AG04449 (cell line): ENCODE results near the gene SLC6A13.

ENCODE experiments used
- CTCF ChIA-PET: fragments of 350-600 bp; formaldehyde crosslinking; extraction: SDS; loops from one replicate; lab custom pipeline; 2021; ENCODE audit warnings: antibody characterized with exemption; lab: Yijun Ruan, JAX
- POLR2A ChIA-PET: fragments of 400-600, 350-600 bp; formaldehyde crosslinking; extraction: SDS; loops from one replicate; lab custom pipeline; 2020; ENCODE audit warnings: antibody characterized with exemption, inconsistent platforms; lab: Yijun Ruan, JAX
- DNase-seq: peaks from one replicate; pipeline ENCODE4 v3.0.0-alpha.2; 2010; ENCODE audit warnings: low read depth, low spot score
- H3K4me3 ChIP-seq: 2 replicates; pipeline ENCODE4 v1.5.1; 2011; ENCODE audit warnings: low read depth, mild to moderate bottlenecking, control low read depth, low read length
- CTCF ChIP-seq: IDR thresholded peaks from one replicate; pipeline ENCODE4 v1.5.1; 2011; ENCODE audit warnings: mild to moderate bottlenecking, moderate library complexity, low read length, control low read depth, inconsistent platforms; ENCODE audit not compliant: insufficient read depth; ENCODE audit errors: missing control alignments

Gene SLC6A13

DNA sequence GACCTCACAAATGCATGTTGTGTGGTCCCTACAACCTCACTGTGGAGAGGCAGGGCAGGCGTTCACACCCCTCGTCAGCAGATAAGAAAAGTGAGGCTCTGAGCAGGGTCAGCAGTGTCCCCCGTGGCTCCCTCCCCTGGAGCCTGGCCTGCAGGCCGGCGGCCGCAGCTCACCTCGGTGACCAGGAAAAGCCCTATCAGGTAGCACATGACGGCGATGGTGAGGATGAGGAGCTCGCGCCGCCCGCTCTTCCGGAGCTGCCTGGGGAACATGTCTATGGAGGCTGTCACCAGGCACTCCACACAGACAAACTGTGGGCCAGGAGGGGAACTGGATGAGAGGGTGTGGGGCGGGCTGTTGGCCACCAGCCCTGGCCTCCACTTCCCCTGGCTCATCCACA lies 66.7 kb downstream of the SLC6A13 start:
- no peak for DNase-seq
- ChIA-PET CTCF (no interaction called here), POLR2A (no interaction called here)
- no peak for TF ChIP-seq CTCF
- no peak overlapping the region for H3K4me3 ChIP-seq

GRCh38 chr12:195156-195555 lies 67.5 kb downstream of the SLC6A13 start:
- no peak overlapping the region for H3K4me3 ChIP-seq
- CTCF ChIA-PET = no interaction called here
- TF ChIP-seq CTCF = no peak
- no peak for DNase-seq
- POLR2A ChIA-PET = no interaction called here

DNA sequence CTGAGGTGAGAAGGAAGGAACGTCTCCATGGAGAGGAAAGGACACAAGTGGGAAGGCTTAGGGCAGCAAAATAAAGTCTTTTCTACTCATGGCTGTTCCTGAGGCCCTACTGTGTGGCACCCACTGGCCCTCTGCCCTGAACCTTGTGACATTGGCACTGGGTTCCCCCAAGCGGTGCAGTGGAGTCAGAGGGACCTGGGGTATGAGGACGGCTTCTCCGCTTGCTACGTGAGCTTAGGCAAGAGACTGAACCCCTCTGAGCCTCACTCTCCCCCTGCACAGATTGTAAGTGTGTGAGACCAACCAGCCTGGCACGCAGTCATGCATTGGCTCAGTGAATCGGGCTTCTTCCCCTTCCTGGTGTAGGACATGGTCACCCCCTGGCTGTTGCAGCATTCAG lies 68.4 kb downstream of the SLC6A13 start:
- ChIA-PET POLR2A (no interaction called here), CTCF (no interaction called here)
- DNase-seq = no peak
- no peak for TF ChIP-seq CTCF
- H3K4me3 ChIP-seq = no peak overlapping the region

DNA sequence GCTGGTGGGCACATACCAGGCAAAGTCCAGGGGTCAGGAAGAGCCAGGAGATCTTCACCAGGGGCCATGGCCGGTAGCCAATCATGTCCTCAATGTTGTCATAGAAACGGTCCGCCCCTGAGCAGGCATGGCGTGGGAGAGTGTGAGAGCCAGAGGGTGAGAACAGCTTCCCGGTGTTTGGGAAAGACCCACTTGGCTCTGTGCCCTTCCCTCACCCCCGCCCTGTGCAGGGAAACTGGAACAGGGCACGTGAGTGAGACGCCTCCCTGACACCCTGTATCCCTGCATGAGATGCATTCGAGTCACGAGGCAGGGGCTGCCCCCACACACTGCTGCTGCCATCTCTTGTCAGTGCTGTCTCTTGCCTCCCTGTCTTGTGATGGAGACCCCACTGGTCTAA lies 69.4 kb downstream of the SLC6A13 start:
- CTCF ChIA-PET = no interaction called here
- TF ChIP-seq CTCF = no peak
- no peak for DNase-seq
- H3K4me3 ChIP-seq = no peak overlapping the region
- POLR2A ChIA-PET = no interaction called here

GRCh38 chr12:191541-191940 lies 71.1 kb downstream of the SLC6A13 start:
- ChIA-PET CTCF (interaction anchor here (0.5 kb wide), 1 partner anchor 21 kb away, joined by 3 read pairs; no protein-coding TSS in a partner anchor), POLR2A (no interaction called here)
- DNase-seq = no peak
- no peak for TF ChIP-seq CTCF
- no peak overlapping the region for H3K4me3 ChIP-seq

DNA sequence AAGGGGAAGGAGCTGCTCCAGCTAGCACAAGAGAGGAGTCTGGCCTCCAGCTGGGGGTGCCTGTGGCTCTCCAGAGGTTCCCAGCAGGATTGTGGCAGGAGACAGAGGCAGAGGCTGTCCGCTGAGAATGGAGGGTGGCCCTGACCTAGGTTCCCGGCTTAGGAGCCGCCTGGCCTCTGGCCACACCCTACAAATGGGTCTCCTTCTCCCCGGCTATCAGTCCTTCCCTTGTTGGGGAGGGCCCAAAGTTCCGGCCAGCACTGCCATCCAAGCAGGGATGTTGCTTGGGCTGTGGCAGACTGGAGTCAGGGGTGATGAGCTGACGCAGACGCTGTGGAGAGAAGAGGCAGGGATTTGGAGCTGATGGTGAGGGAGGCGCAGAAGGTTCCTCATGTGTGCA lies 71.8 kb downstream of the SLC6A13 start:
- TF ChIP-seq CTCF = no peak
- H3K4me3 ChIP-seq = no peak overlapping the region
- ChIA-PET POLR2A (no interaction called here), CTCF (interaction anchor here (0.7 to 3.7 kb wide), 2 partner anchors 9 to 11 kb away, joined by 3 to 32 read pairs; no protein-coding TSS in a partner anchor)
- no peak for DNase-seq
